ENCODE results near the gene UBE2O. TPM values are rescaled to one million over a fixed set of nuclear protein-coding genes. Genes with fewer than 3 reads are reported as not detected.
A peak's percentile ranks its signal among the peaks of the same experiment; 100 is the strongest.

Gene UBE2O
- total RNA-seq, 1 experiment from 2014 or later = 19.5 TPM

DNA sequence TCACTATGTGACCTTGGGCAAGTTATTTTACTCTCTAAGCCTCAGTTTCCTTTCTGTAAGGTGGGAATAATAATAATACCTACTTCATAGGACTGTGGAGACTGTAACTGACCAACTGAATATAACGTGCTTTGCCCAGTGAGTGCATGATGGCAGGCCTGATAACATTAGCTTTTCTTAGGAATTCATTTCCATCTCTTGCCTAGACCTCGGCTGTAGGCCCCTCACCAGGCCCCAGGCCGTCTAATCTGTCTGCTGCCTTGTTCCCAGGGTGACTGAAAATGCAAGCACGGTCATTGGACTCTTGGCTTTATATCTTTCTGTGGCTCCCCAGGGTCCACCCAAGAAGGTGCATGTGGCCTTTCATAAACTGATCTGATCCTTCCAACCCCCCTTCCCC is 6.7 kb upstream of the UBE2O start:
- Mint-ChIP-seq H3K9me3 (ENCODE audit: unreplicated experiment) (no peaks in the 10 kb centered on the region), H3K27ac (ENCODE audit: low read depth, unreplicated experiment) (no peak overlapping the region), H3K27me3 (ENCODE audit: insufficient read depth, unreplicated experiment) (no peaks in the 10 kb centered on the region), H3K4me3 (ENCODE audit: unreplicated experiment) (no peak overlapping the region), H3K36me3 (ENCODE audit: insufficient read depth, unreplicated experiment) (no peaks in the 10 kb centered on the region), H3K4me1 (ENCODE audit: insufficient read depth, unreplicated experiment) (no peaks in the 10 kb centered on the region)
- intact Hi-C loops (cut with micrococcal nuclease) = loop anchor here (1.0 kb wide), 1 partner anchor 47 kb away; no protein-coding TSS in a partner anchor
- POLR2A ChIA-PET = interaction anchor here (0.6 to 1.3 kb wide), 4 partner anchors 48 to 195 kb away, joined by 3 to 5 read pairs (median 3); no protein-coding TSS in a partner anchor
- BruUV-seq (replicated peaks) = no TSS peak
- no peak for DNase-seq (ENCODE audit: unreplicated experiment)
- CTCF ChIA-PET = interaction anchor here (0.6 to 4.8 kb wide), 15 partner anchors 11 to 222 kb away, joined by 3 to 72 read pairs (median 4); partner anchors contain the start of gene RHBDF2
- TF ChIP-seq, protein P1, sequence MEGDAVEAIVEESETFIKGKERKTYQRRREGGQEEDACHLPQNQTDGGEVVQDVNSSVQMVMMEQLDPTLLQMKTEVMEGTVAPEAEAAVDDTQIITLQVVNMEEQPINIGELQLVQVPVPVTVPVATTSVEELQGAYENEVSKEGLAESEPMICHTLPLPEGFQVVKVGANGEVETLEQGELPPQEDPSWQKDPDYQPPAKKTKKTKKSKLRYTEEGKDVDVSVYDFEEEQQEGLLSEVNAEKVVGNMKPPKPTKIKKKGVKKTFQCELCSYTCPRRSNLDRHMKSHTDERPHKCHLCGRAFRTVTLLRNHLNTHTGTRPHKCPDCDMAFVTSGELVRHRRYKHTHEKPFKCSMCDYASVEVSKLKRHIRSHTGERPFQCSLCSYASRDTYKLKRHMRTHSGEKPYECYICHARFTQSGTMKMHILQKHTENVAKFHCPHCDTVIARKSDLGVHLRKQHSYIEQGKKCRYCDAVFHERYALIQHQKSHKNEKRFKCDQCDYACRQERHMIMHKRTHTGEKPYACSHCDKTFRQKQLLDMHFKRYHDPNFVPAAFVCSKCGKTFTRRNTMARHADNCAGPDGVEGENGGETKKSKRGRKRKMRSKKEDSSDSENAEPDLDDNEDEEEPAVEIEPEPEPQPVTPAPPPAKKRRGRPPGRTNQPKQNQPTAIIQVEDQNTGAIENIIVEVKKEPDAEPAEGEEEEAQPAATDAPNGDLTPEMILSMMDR (IDR thresholded peaks at IDR 0.05; ENCODE audit: unreplicated experiment) = no peak

DNA sequence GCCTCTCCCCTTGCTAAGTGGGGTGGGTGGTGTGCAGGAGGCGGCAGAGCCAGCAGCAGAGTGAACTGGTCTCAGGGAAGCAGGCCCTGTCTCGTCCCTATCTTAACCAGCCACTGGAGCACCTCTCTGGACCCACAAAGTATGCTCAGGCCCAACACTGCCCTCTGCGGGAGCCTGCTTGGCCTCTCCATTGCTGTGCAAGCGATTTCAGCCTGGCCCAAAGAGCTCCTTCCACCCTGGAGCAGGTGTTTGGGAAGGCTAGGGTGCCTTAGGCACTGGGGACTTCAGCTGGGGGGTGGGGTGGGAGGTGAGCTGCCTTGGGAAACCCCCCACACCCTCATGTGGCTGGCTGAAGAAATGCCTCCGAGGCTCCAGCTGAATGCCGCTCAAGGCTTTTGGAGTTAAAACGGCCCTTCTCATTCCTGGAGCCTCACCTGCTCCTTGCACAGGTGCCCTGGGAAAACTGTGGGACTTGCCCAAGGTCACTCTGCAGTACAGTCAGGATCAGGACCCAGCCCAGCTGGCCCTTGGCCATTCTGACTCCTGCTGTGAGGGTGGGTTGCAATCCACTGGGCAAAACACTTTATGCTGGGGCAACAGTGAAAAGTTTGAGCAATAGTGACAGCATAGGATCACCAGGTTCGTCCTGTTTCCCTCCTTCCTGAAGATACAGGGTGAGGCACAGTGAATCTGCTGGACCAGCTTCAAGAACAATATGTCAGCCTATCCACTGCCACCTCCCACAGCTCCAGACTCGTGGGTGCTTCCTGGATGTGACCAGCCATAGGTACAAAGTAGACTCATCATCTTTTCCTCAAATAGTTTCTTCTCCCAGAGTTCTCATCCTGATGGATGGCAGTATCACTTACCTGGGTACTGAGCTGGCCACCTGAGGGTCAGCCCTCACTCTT is 5.9 kb upstream of the UBE2O start:
- ChIA-PET CTCF (interaction anchor here (0.6 to 4.8 kb wide), 27 partner anchors 8 to 318 kb away, joined by 3 to 72 read pairs (median 4); partner anchors contain the start of genes AANAT and RHBDF2), POLR2A (interaction anchor here (0.5 to 1.5 kb wide), 10 partner anchors 17 to 195 kb away, joined by 3 to 8 read pairs (median 3); no protein-coding TSS in a partner anchor)
- no peaks in the 10 kb centered on the region for H3K27me3 Mint-ChIP-seq (ENCODE audit: insufficient read depth, unreplicated experiment)
- H3K27ac Mint-ChIP-seq (ENCODE audit: low read depth, unreplicated experiment) = no peak overlapping the region
- H3K36me3 Mint-ChIP-seq (ENCODE audit: insufficient read depth, unreplicated experiment) = no peaks in the 10 kb centered on the region
- intact Hi-C loops (cut with micrococcal nuclease) = loop anchor here (1.0 kb wide), 1 partner anchor 51 kb away; no protein-coding TSS in a partner anchor
- no TSS peak for BruUV-seq (replicated peaks)
- H3K4me1 Mint-ChIP-seq (ENCODE audit: insufficient read depth, unreplicated experiment) = no peaks in the 10 kb centered on the region
- H3K4me3 Mint-ChIP-seq (ENCODE audit: unreplicated experiment) = no peak overlapping the region
- DNase-seq (ENCODE audit: unreplicated experiment) = peak; percentile 72
- TF ChIP-seq, protein P1 (IDR thresholded peaks at IDR 0.05; ENCODE audit: unreplicated experiment) = peak; percentile 60
- H3K9me3 Mint-ChIP-seq (ENCODE audit: unreplicated experiment) = no peaks in the 10 kb centered on the region

GRCh38 chr17:76453431-76453743 is 435 bp upstream of the UBE2O start:
- peaks cover 6% of the 10 kb centered on the region for H3K36me3 Mint-ChIP-seq (ENCODE audit: insufficient read depth, unreplicated experiment)
- peak overlapping the region; percentile 11 for H3K27ac Mint-ChIP-seq (ENCODE audit: low read depth, unreplicated experiment)
- DNase-seq (ENCODE audit: unreplicated experiment) = no peak
- H3K4me1 Mint-ChIP-seq (ENCODE audit: insufficient read depth, unreplicated experiment) = peaks cover 7% of the 10 kb centered on the region
- no peaks in the 10 kb centered on the region for H3K9me3 Mint-ChIP-seq (ENCODE audit: unreplicated experiment)
- intact Hi-C loops (cut with micrococcal nuclease) = no loop called here
- H3K27me3 Mint-ChIP-seq (ENCODE audit: insufficient read depth, unreplicated experiment) = no peaks in the 10 kb centered on the region
- TF ChIP-seq, protein P1 (IDR thresholded peaks at IDR 0.05; ENCODE audit: unreplicated experiment) = no peak
- no peak overlapping the region for H3K4me3 Mint-ChIP-seq (ENCODE audit: unreplicated experiment)
- ChIA-PET POLR2A (interaction anchor here (0.7 to 3.1 kb wide), 5 partner anchors 46 to 132 kb away, joined by 3 to 15 read pairs (median 4); partner anchors contain the start of gene ST6GALNAC2), CTCF (interaction anchor here (0.5 to 1.6 kb wide), 5 partner anchors 13 to 160 kb away, joined by 3 to 5 read pairs (median 4); partner anchors contain the start of gene SPHK1)
- BruUV-seq (replicated peaks) = no TSS peak

GRCh38 chr17:76452127-76452659 is 759 bp downstream of the UBE2O start:
- H3K4me3 Mint-ChIP-seq (ENCODE audit: unreplicated experiment) = peak overlapping the region; percentile 76

More at GRCh38 chr17:76452127-76452659, 759 bp downstream of the UBE2O start:
- ChIA-PET POLR2A (interaction anchor here (0.6 to 3.1 kb wide), 10 partner anchors 33 to 216 kb away, joined by 3 to 15 read pairs (median 4); partner anchors contain the start of genes PRPSAP1 and ST6GALNAC2), CTCF (interaction anchor here (0.6 to 1.5 kb wide), 3 partner anchors 43 to 324 kb away, joined by 3 to 5 read pairs (median 3); partner anchors contain the start of gene SPHK1)
- no TSS peak for BruUV-seq (replicated peaks)
- DNase-seq (ENCODE audit: unreplicated experiment) = no peak
- H3K36me3 Mint-ChIP-seq (ENCODE audit: insufficient read depth, unreplicated experiment) = peaks cover 6% of the 10 kb centered on the region
- H3K27ac Mint-ChIP-seq (ENCODE audit: low read depth, unreplicated experiment) = no peak overlapping the region
- TF ChIP-seq, protein P1 (IDR thresholded peaks at IDR 0.05; ENCODE audit: unreplicated experiment) = no peak
- H3K4me1 Mint-ChIP-seq (ENCODE audit: insufficient read depth, unreplicated experiment) = peaks cover 19% of the 10 kb centered on the region
- H3K9me3 Mint-ChIP-seq (ENCODE audit: unreplicated experiment) = no peaks in the 10 kb centered on the region
- intact Hi-C loops (cut with micrococcal nuclease) = no loop called here
- no peaks in the 10 kb centered on the region for H3K27me3 Mint-ChIP-seq (ENCODE audit: insufficient read depth, unreplicated experiment)

All from MCF 10A (cell line).